Activated CD4-positive, CD25-positive, alpha-beta regulatory T cell (primary cell): Measurements from ENCODE around the gene ANO4.
"Not testable (repeated sequence)": the region's sequence is repeated elsewhere in the genome, so short reads cannot be mapped to it uniquely, and the experiment has no call there.

Experiments
- DNase-seq, 4 experiments: peaks; one replicate each; lab custom pipeline; 2025; lab: John Stamatoyannopoulos, UW

Gene ANO4

DNA sequence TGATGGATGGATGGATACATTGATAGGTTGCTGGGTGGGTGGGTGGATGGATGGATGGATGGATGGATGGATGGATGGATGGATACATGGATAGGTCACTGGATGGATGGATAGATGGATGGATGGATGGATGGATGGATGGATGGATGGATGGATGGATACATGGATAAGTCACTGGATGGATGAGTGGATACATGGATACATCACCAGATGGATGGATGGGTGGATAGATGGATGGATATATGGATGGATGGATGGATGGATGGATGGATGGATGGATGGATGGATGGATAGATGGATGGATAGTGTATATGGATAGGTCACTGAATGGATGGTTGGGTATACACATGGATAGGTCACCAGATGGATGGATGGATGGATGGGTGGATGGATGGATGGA, 194.9 kb downstream of the ANO4 start:
- not testable (repeated sequence) for DNase-seq

DNA sequence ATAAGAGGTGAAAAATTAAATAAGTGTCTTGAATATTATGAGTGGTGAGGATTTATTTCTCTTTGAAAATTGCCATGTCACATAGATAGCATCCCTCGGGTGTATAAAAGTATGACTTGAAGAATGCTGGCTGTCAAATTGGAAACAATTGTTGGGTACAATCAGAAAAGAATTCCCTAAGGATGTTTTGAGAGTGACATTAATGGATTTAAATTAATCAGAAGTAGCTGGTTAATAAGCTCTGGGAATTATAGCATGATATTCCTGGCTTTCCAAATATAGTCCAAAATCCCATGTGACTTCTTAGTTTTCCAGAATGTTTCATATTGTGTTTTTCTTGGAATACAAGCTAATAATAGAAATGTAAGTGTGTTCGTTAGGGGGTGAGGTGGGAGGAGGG, 196.5 kb downstream of the ANO4 start:
- DNase-seq, result no peak

DNA sequence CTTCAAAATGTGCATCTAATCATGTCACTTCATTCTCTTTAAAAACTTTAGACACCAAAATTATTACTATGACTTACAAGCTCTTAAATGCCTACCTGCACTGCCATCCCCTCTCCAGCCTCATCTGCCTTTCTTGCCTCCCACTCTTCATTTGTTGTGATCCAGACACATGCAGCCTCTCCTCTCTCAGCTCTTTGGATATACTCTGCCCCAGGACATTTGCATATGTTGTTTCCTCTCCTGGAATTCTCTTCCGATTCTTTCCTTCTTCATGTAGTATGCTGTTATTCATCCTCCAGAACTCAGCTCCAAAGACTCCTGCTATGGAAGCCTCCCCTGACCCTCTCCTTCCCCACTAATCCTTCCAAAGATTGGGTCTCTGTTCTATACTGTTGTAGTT, 197.6 kb downstream of the ANO4 start:
- DNase-seq, result no peak

DNA sequence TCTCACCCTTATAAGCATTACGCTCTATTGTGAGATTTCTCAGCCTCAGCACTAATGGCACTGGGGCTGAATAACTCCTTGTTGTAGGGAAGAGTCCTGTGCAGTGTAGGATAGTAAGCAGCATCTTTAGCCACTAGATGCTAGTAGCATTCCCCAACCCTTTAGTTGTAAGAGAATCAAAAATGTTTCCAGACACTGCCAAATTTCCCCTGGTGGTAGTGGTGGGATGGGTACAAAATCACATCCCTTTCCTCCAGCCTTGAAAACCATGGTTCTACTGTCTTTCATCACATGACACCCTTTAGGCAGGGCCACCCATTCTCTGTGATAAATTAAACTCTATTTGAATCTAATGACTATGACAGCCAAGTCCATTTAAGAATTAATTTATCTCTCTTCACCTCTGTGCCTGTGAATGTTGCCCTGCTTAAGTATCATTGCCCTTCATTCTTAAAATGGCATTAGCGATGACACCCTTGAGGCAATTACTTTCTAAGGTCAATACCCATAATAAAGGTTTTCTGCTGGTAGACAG, 199.4 kb downstream of the ANO4 start:
- no peak for DNase-seq

DNA sequence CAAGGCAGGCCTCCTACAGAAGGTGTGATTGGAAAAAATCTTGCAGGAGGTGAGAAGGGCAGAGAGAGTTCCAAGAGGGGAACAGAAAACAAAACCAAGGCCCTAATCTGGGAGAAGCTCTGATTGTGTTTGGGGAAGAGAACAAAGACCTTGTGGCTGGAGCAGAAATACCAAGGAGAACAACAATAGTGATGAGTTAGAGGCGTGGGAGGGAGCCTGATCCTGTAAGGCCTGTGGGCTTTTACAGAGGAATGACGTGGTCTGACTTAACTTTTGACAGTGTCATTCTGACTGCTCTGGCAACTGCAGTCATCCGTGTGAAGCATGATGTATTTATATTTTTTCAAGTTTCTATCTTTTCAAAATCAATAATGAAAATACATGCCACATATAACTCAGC, 200.6 kb downstream of the ANO4 start:
- DNase-seq, result no peak

DNA sequence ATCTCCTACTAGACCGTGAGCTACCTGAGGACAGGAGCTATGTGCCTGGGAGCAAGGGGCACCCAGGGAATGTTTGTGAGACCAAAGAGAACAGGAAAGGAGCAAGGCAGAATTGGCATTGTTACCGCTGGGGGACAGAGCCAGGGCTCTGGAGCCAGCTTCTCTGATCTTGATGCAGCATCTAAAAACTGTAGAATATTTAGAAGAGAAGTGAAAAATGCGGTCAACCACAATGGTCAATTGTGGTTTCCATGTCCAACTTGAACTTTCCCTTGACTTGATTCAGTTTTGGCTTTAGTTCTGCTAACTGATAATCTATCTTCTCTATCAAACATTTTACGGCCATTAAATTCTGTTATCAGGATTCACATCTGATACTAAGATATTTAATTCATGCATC, 201.2 kb downstream of the ANO4 start:
- no peak for DNase-seq

DNA sequence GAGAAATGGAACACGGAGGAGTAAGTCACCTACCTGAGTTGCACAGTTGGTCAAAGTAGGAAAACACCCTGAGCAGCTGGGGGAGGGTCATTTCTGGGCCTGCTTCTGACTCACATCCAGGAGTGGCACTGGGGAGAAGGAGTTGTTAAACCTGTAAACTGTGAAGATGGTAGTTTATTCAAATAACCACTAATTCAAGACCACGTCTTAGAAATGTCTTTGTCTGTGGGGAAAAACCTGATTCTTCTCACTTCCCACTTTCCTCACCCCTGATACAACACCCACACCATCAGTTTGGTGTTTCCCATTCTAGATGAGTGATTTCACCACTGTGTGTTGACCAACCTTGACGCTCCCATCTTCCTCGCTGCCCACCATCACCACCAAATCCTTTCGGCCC, 207.1 kb downstream of the ANO4 start:
- DNase-seq, result no peak

DNA sequence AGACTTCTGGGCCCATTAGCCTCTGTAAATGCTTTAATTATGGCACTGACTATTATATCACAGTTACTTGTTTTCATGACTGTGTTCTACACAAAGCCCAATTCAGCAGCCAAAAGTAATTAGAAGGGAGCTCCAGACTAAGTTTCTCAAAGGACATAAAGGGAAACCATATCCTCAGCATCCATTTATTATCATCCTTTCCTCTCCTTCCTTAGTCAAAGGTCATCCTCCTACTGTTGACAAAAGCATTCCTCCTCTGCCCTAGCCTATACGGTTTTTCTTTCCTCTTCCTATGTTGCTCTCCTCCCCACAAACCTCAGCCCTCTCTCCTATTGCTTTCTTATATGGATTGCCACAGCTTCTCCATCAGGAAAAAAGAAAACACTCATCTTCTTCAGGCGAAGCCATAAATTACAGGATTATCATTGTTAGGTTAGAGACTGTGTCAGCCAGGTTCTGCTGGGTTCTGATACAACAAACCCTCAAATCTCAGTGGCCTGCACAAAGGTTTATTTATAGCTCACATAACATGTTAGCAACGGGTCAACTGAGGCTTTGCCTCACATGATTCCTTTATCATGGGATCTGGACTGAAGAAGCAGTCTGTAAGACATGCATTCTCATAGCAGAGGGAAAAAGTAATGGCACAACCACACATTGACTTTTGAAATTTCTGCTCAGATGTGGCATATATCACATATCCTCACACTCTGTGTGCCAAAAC, 208.3 kb downstream of the ANO4 start:
- no peak for DNase-seq

DNA sequence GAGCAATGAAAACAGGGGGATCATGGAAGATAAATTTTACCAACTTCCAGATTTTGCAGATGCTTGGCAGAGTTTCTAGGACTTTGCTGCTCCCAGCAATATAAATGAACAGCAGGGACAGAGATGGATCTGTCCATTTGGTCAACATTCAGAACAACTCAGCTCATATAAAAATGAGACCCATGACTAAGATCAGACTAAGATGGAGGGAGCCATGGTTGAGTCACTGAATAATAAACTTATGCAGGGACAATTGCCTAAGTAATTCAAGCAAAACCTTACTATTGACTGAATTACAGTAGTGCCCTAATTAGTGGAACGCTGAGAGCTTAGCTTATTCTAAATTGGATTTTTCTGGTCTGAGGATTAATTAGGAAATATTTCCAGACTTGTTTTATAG, 210.3 kb downstream of the ANO4 start:
- no peak for DNase-seq

DNA sequence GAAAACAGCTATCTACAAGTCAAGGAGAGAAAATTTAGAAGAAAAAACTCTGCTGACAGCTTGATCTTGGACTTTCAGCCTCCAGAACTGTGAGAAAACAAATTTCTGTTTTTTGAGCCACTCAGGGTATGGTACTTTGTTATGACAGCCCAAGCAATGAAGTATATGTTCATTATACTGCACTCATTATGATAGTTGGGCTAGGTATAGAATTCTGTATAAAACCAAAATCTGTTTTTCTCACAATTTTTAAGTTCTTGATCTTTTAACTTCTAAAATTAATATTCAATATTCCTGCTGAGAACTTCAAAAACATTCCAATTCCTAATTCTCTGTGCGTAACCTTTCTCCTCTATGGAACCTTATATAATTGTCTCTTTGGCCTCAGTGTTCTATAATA, 214.7 kb downstream of the ANO4 start:
- DNase-seq, result no peak

DNA sequence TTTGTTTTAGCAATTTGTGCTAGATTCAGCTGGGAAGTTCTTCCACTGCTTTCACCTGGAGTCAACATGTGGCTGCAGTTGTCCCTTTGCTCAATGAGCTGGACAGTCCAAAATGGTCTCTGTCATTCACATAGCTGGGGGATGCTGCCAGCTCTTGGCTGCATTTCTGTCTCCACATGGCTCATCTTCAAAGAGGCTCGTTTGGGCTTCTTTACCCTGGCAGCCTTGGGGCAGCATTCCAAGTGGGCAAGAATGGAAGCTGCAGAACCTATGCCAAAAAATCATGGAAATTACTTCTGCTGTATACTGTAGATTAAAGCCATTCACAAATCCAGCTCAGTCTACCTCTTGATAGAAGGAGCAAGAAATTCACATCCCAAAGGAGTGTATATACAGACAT, 216.3 kb downstream of the ANO4 start:
- DNase-seq, result no peak

DNA sequence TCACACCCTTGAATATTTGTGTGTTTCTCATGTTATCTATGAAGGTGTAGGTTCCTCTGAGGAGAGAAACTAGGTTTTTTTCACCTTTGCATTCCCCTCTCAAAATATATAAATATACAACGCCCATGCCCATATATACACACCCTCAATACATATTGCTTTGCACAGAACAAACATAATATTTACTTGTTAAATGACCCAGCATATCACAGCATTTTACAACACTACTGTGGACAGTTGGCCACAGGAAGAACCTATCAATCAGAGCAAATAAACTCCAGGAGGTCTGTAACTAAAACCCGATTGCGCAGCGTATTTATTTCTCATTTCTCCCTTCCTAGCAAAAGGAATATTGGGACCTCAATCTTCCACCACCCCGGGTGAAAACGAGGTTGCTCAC, 219.4 kb downstream of the ANO4 start:
- DNase-seq, result no peak

DNA sequence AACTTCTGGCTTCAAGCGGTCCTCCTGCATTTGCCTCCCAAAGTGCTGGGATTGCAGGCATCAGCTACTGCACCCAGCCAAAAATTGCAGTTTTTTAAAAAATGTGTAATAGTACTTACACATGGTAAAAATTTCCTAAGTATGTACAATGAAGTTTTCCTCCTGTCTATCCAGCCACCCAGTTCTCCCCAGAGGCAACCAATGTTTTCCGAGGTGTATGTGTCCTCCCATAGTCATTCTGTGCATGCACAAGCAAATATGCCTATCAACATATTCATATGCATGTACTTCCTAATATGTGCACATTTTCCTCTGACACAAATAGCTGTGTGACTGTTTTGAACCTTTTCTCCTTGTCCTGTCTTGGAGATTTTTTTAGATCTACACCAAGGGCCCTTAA, 220.5 kb downstream of the ANO4 start:
- DNase-seq, result no peak

DNA sequence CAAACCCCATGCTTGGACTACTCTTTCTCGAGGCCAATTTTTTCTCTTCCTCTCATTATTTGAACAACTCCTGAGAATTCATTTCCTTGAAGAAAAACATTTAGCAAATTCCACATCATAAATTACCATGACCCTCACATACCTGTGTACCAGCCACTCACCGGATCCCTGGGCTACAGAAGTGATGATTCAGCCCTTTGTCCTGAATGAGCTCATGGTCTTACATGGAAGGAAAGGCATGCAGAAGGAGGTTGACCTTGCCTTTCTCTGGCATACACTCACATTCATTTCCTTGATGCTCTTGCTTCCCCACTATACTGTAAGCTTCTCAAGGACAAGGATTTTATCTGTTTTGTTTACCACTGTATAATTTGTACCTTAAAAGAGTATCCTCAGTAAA, 224.0 kb downstream of the ANO4 start:
- DNase-seq, result no peak

DNA sequence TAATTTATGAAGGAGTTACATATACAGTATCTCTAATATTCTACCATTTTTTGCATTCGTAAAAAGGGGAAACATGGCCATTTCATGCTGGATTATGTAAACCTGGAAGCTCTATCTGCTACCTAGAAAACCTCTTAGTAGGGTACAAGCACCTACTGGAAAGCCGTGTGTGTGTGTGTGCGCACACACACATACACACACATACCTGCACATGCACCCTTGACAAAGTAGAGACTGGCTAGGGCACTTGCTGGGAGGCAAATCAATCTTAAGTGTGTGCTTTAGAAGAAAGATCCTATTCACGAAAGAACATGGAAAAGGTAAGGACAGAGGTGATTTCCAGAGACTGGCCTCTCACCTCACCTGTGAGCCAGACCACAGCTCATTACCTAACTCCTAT, 224.6 kb downstream of the ANO4 start:
- DNase-seq, result no peak

DNA sequence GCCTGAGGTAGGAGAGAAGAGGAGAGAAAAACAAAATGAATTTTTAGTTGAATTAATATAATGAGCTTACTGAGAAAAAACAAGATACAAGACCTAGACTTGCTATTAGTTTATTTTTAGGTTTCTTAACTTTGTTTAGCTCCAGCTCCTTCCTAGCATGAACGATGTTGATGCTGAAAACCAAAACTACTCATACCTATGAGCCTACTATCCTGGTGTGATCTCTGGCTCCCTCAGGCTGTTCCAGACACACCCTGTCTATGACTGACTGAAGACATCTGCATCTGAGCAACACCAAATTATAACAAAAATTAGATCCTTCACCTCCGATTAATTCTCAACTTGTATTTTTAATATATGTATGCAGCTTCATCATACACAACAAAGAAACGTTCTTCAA, 225.1 kb downstream of the ANO4 start:
- DNase-seq, result no peak

DNA sequence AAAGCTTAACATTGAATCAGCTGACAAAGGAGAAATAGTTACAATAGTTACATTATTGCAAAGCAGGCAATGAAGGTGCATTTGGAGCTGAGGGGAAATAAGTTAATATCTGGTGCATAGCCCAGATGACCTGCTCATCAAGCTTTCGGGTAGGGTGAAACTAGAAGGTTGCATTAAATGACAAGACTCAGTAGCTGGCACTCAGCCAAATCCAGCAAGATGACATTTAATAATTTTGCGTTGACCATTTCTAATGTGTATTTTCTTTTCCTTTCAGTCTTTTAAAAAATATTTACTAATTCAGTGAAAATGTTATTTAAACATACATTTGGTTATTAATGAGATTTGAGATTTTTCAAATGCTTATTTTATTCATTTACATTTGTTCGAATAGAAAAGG, 226.9 kb downstream of the ANO4 start:
- no peak for DNase-seq

DNA sequence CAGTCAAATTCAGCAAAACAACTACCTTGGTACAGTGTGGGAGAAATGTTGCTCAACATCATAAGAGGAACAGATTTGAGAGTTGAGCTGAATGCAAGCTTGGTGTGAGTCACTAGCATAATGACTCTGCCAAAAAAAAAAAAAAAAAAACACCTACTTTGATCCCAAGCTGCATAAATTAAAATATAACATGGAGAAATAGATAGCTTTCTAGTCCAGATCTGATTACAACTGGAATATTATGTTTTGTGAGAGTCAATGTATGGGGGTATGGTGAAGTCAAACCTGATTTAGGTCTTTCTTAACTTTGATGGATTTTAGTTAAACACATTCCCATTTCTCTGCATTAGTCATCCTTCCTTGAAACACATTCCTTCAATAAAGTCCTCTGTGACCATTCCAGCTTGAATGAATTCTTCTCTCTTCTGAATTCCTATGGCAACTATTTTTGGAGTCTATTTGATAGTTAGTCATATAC, 227.4 kb downstream of the ANO4 start:
- no peak for DNase-seq

DNA sequence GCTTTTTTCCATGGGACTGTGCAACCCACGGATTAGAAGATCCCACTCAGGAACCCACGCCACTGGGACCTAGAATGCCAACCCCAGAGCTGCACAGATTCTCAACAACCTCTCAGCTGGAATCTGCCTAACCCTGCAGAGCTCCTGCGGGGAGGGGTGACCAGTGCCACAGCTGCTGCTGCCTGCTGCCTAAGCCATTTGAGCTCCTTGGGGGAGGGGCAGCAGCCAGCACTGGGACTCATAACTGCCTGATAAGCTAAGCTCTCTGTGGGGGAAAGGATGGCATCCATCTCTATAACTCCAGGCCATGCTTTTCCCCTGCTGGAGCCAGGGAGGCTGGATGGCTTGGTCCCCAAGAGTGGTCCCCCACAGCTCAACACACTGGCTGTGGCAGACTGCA, 232.6 kb downstream of the ANO4 start:
- DNase-seq, result no peak

DNA sequence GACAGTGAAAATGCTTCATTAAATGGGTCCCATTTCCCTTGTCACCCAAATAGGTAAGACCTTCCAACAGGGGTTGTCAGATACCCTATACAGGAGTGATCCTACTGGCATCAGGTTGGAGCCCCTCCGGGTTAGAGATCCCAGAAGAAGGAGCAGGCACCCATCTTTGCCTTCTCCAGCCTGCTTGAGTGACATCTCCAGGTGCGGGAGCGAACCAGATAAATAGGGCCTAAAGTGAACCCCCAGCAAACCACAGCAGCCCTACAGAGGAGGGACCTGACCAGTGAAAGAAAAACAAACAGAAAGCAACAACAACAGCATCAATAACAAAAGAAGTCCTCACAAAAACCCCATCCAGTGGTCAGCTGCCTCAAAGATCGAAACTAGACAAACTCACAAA, 233.2 kb downstream of the ANO4 start:
- no peak for DNase-seq

DNA sequence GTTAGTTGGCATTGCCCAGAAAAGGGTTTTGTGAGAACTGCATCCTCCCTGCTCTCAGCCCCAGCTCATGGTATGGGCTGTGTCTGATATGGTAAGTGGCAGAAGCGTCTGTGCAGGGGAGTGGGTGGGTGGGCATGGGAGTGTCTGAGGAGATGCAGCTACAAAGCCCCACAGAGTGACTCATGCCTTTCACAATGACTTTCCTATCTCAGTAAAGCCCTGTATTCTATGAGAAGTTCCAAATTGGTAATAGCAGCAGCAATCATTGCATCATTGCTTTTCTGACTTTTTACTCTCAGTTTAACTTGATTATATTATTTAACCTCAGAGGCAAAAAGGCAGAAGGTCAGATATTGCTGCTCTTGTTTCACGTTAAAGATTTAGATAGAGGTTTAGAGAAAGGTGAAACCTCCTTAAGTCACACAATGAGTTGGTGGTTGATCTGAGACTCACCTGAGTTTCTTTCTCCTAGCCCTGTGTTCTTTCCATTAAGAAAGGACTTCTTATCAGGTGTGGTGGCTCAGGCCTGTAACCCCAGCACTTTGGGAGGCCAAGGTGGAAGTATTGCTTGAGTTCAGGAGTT, 243.8 kb downstream of the ANO4 start:
- DNase-seq, result no peak

DNA sequence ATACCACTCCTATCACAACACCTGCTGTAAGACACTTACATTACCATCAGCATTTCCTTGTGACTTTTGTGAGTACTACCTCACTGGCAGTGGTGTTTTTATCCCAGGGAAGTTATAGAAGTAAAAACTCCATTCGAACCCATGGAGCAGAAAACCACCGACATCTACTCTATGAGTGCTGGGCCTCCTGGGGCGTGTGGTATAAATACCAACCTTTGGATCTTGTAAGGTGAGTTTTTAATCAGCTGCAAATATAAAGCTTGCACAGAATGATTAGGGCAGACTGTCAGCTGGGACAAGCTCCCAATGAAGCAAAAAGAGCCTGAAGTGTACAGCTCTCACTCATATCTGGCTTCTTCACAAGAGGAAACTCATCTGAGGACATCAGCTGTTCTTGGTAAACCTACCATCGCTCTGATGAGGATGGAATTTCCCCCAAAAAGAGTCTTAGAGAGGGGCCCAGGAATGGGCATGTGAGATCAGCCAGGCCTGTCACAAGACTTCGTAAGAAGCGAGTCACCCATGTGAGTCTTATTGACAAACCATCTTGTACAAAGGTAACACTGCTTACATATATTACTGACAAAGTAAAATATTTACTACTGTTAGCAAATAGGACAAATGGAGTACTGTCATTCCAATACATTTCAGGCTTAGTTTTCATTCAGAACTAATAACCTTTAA, 245.4 kb downstream of the ANO4 start:
- no peak for DNase-seq

DNA sequence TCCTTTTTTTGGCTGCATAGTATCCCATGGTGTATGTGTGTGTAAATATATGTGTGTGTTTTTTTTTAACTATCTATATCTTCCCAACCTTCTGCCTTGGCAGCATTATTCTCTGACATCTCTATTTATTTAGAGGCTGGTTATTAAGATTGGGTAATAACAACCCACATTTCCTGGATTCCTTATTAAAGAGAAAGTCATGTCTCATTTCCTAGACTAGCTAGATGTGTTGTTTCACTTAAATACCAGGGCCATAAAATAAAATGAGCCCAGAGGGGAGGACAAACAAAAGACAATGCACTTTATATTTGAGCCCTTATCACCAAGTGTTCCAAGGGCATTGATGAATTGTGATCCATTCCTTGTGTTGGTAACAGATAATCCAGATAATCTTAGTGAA, 246.4 kb downstream of the ANO4 start:
- DNase-seq, result no peak
